Measurements from ENCODE around the gene MRPL39. TPM values are rescaled to one million over a fixed set of nuclear protein-coding genes. Genes with fewer than 3 reads are reported as not detected.

MRPL39 gene
- polyA plus RNA-seq, 2 of the 4 experiments (the other 2 are of a cell fraction), result 36.8 to 43.7 TPM

DNA sequence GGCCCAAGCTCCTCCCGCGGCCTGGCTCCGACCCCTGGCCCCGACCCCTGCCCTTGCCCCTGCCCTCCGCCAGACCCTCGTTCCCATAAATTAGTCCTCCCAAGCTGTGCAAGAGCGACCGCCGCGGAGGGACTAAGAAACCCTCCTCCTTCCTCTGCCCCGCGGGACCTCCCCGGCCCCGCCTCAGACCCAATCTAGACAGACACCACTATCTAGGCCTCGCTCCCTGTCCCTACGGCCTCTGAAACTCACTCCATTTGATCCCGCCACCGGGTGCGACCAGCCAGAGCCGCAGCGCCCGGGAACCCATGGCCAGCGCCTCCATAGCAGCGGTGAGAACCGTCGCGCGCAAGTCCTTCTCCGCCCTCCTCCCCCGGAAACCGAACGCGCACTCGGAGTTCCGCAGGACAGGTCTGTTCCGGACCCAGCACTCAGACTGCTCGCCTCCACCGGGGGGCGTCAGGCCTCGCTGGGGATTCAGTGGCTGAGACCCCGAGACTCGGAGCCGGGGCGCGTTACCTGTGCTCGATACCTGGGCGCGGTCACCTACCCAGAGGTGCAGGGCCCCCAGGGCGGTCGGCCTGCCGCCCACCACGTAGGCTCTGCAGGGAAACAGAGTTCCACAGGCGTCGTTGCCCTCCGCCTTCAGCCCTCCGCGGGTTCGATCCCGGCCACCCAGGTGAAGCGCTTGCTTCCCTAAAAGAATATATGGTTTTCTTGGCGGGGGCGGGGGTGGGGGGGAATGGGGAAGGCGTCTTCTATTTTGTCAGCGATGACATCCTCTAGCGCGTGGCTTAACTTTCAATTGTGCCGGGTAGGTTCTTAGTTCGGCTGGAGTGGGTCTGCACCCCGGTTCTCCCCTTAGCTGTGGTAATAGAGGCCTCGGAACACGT, at the start of gene MRPL39 (continued):
- TF ChIP-seq, protein P1, sequence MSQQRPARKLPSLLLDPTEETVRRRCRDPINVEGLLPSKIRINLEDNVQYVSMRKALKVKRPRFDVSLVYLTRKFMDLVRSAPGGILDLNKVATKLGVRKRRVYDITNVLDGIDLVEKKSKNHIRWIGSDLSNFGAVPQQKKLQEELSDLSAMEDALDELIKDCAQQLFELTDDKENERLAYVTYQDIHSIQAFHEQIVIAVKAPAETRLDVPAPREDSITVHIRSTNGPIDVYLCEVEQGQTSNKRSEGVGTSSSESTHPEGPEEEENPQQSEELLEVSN (IDR thresholded peaks at IDR 0.05; ENCODE audit: borderline replicate concordance, low read depth), result 0 out of 2 replicates have a peak, but pooled peaks have one; percentile 51
- TF ChIP-seq FOSB (CRISPR knock-in tag; IDR thresholded peaks at IDR 0.05) (no peak), EHF (CRISPR knock-in tag; IDR thresholded peaks at IDR 0.05) (no peak), CHD4 (IDR thresholded peaks at IDR 0.05; ENCODE audit: borderline replicate concordance) (0 out of 2 replicates have a peak, but pooled peaks have one; percentile 52), RAD21 (conservative IDR thresholded peaks at IDR 0.05 in 1 of 2, IDR thresholded peaks at IDR 0.05 in 1 of 2) (peak in 1 of 2 experiments; percentile 9; a peak in 1 of 5 replicates), SMC3 (IDR thresholded peaks at IDR 0.05) (peak; percentile 20; the same call in 1 of the 3 replicates), FOXS1 (CRISPR knock-in tag; IDR thresholded peaks at IDR 0.05) (no peak), HDAC2 (IDR thresholded peaks at IDR 0.05) (peak; percentile 56; the same call in 1 of the 2 replicates), GATA3 (IDR thresholded peaks at IDR 0.05; ENCODE audit: borderline replicate concordance) (no peak), CBX8 (IDR thresholded peaks at IDR 0.05) (no peak), CHD2 (IDR thresholded peaks at IDR 0.05; ENCODE audit: low read length, partially characterized antibody) (no peak), PHF8 (IDR thresholded peaks at IDR 0.05; ENCODE audit: borderline replicate concordance, low read depth) (peak; percentile 87; the same call in 1 of the 2 replicates), ZC3H11A (IDR thresholded peaks at IDR 0.05) (no peak), JUNB (IDR thresholded peaks at IDR 0.05) (no peak), SREBF2 (IDR thresholded peaks at IDR 0.05) (no peak), ZNF302 (CRISPR knock-in tag; IDR thresholded peaks at IDR 0.05) (no peak), NR3C1 (IDR thresholded peaks at IDR 0.05) (no peak), HOXA7 (CRISPR knock-in tag; IDR thresholded peaks at IDR 0.05) (no peak), TP53 (CRISPR knock-in tag; IDR thresholded peaks at IDR 0.05) (no peak)
- TF ChIP-seq, protein P2, sequence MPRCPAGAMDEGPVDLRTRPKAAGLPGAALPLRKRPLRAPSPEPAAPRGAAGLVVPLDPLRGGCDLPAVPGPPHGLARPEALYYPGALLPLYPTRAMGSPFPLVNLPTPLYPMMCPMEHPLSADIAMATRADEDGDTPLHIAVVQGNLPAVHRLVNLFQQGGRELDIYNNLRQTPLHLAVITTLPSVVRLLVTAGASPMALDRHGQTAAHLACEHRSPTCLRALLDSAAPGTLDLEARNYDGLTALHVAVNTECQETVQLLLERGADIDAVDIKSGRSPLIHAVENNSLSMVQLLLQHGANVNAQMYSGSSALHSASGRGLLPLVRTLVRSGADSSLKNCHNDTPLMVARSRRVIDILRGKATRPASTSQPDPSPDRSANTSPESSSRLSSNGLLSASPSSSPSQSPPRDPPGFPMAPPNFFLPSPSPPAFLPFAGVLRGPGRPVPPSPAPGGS (IDR thresholded peaks at IDR 0.05), result no peak
- TF ChIP-seq, protein P3, sequence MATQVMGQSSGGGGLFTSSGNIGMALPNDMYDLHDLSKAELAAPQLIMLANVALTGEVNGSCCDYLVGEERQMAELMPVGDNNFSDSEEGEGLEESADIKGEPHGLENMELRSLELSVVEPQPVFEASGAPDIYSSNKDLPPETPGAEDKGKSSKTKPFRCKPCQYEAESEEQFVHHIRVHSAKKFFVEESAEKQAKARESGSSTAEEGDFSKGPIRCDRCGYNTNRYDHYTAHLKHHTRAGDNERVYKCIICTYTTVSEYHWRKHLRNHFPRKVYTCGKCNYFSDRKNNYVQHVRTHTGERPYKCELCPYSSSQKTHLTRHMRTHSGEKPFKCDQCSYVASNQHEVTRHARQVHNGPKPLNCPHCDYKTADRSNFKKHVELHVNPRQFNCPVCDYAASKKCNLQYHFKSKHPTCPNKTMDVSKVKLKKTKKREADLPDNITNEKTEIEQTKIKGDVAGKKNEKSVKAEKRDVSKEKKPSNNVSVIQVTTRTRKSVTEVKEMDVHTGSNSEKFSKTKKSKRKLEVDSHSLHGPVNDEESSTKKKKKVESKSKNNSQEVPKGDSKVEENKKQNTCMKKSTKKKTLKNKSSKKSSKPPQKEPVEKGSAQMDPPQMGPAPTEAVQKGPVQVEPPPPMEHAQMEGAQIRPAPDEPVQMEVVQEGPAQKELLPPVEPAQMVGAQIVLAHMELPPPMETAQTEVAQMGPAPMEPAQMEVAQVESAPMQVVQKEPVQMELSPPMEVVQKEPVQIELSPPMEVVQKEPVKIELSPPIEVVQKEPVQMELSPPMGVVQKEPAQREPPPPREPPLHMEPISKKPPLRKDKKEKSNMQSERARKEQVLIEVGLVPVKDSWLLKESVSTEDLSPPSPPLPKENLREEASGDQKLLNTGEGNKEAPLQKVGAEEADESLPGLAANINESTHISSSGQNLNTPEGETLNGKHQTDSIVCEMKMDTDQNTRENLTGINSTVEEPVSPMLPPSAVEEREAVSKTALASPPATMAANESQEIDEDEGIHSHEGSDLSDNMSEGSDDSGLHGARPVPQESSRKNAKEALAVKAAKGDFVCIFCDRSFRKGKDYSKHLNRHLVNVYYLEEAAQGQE (IDR thresholded peaks at IDR 0.05), result no peak
- TF ChIP-seq, protein P4, sequence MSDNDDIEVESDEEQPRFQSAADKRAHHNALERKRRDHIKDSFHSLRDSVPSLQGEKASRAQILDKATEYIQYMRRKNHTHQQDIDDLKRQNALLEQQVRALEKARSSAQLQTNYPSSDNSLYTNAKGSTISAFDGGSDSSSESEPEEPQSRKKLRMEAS (IDR thresholded peaks at IDR 0.05), result peak; percentile 76
- TF ChIP-seq, protein P5, sequence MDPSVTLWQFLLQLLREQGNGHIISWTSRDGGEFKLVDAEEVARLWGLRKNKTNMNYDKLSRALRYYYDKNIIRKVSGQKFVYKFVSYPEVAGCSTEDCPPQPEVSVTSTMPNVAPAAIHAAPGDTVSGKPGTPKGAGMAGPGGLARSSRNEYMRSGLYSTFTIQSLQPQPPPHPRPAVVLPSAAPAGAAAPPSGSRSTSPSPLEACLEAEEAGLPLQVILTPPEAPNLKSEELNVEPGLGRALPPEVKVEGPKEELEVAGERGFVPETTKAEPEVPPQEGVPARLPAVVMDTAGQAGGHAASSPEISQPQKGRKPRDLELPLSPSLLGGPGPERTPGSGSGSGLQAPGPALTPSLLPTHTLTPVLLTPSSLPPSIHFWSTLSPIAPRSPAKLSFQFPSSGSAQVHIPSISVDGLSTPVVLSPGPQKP (IDR thresholded peaks at IDR 0.05; ENCODE audit: low read depth, low read length), result no peak
- TF ChIP-seq, protein P6, sequence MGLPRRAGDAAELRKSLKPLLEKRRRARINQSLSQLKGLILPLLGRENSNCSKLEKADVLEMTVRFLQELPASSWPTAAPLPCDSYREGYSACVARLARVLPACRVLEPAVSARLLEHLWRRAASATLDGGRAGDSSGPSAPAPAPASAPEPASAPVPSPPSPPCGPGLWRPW (IDR thresholded peaks at IDR 0.05), result no peak
